A673 (cell line): ENCODE measurements around the gene ROR1. TPM values are rescaled to one million over a fixed set of nuclear protein-coding genes. Genes with fewer than 3 reads are reported as not detected.

ENCODE experiments used
- BruUV-seq: library from RNA; stranded (reverse); fragments of 400-500 nt; replicated peaks from 2 replicates; lab custom pipeline; 2021; lab: Mats Ljungman, UMichigan
- CTCF ChIA-PET: fragments of 300-600 bp; sonication (Branson Sonifier 250); formaldehyde crosslinking; loops from one replicate; lab custom pipeline; 2022; ENCODE audit warnings: antibody characterized with exemption; lab: Charles Lee
- POLR2A ChIA-PET: fragments of 300-600 bp; sonication (Branson Sonifier 250); formaldehyde crosslinking; loops from one replicate; lab custom pipeline; 2022; ENCODE audit warnings: antibody characterized with exemption; ENCODE audit not compliant: low non-redundant PET; lab: Charles Lee
- DNase-seq: peaks from one replicate; pipeline ENCODE4 v3.0.0-alpha.2; 2015; ENCODE audit warnings: low spot score
- H3K27ac ChIP-seq: fragments of 200-600 bp; sonication (generic); 2 replicates; pipeline ENCODE4 v1.5.1; 2016; ENCODE audit warnings: mixed run types, low read depth, mild to moderate bottlenecking, mixed read lengths, antibody characterized with exemption, low read length; ENCODE audit not compliant: poor library complexity, severe bottlenecking
- H3K27me3 ChIP-seq: fragments of 200-600 bp; sonication (generic); replicated peaks from 2 replicates; pipeline ENCODE4 v1.6.1; 2017; ENCODE audit warnings: mixed run types, low read depth, mild to moderate bottlenecking, mixed read lengths, antibody characterized with exemption, low read length; ENCODE audit not compliant: insufficient read depth, poor library complexity
- H3K36me3 ChIP-seq: fragments of 200-600 bp; sonication (generic); 2 replicates; pipeline ENCODE4 v1.6.1; 2016; ENCODE audit warnings: mixed run types, mild to moderate bottlenecking, mixed read lengths, antibody characterized with exemption, low read length; ENCODE audit not compliant: insufficient read depth, poor library complexity, severe bottlenecking
- H3K4me1 ChIP-seq: fragments of 200-600 bp; sonication (generic); 2 replicates; pipeline ENCODE4 v1.6.1; 2017; ENCODE audit warnings: mixed run types, mild to moderate bottlenecking, mixed read lengths, antibody characterized with exemption, low read length; ENCODE audit not compliant: insufficient read depth, poor library complexity, severe bottlenecking
- H3K4me3 ChIP-seq: fragments of 200-600 bp; sonication (generic); 2 replicates; pipeline ENCODE4 v1.5.1; 2016; ENCODE audit warnings: low read depth, mixed run types, mild to moderate bottlenecking, mixed read lengths, low read length; ENCODE audit not compliant: poor library complexity, severe bottlenecking
- H3K9me3 ChIP-seq: fragments of 200-600 bp; sonication (generic); 2 replicates; pipeline ENCODE4 v1.6.1; 2016; ENCODE audit warnings: mixed run types, low read depth, mild to moderate bottlenecking, mixed read lengths, antibody characterized with exemption, low read length; ENCODE audit not compliant: poor library complexity, severe bottlenecking
- EZH2 ChIP-seq: fragments of 200-600 bp; sonication (generic); IDR thresholded peaks from 2 replicates; pipeline ENCODE4 v1.6.1; 2017; ENCODE audit warnings: borderline replicate concordance, low read depth, mild to moderate bottlenecking, mixed read lengths, antibody characterized with exemption, low read length; ENCODE audit not compliant: poor library complexity, severe bottlenecking
- intact Hi-C: fragments of 100-400 bp; cut with micrococcal nuclease; formaldehyde crosslinking; loops from one replicate; pipeline ENCODE4 v1.10.0; 2022; ENCODE audit not compliant: unreplicated experiment
- total RNA-seq: library from RNA; stranded (reverse); gene quantifications from 2 replicates; pipeline ENCODE4 v1.2.3, GENCODE V29; 2021
- TF ChIP-seq, protein P1 (sequence below): fragments of 300-800, 200-600 bp; sonication (generic); conservative IDR thresholded peaks from 2 replicates; pipeline ENCODE4 v1.5.1; 2017; ENCODE audit warnings: low read depth, mild to moderate bottlenecking, antibody characterized with exemption, low read length, moderate library complexity, mixed read lengths

ROR1 gene
- total RNA-seq, 1 experiment from 2014 or later: 7.4 TPM

GRCh38 chr1:64050601-64051000, 276.8 kb downstream of the ROR1 start:
- no peaks in the 10 kb centered on the region for H3K9me3 ChIP-seq
- no peaks in the 10 kb centered on the region for H3K36me3 ChIP-seq
- TF ChIP-seq EZH2: no peak
- TF ChIP-seq, protein P1, sequence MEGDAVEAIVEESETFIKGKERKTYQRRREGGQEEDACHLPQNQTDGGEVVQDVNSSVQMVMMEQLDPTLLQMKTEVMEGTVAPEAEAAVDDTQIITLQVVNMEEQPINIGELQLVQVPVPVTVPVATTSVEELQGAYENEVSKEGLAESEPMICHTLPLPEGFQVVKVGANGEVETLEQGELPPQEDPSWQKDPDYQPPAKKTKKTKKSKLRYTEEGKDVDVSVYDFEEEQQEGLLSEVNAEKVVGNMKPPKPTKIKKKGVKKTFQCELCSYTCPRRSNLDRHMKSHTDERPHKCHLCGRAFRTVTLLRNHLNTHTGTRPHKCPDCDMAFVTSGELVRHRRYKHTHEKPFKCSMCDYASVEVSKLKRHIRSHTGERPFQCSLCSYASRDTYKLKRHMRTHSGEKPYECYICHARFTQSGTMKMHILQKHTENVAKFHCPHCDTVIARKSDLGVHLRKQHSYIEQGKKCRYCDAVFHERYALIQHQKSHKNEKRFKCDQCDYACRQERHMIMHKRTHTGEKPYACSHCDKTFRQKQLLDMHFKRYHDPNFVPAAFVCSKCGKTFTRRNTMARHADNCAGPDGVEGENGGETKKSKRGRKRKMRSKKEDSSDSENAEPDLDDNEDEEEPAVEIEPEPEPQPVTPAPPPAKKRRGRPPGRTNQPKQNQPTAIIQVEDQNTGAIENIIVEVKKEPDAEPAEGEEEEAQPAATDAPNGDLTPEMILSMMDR: no peak
- BruUV-seq: no TSS peak
- H3K4me1 ChIP-seq: peaks cover 14% of the 10 kb centered on the region
- H3K27me3 ChIP-seq: no peaks in the 10 kb centered on the region
- DNase-seq: no peak
- ChIA-PET CTCF (no interaction called here), POLR2A (no interaction called here)
- intact Hi-C loops: no loop called here
- H3K27ac ChIP-seq: no peak overlapping the region
- H3K4me3 ChIP-seq: no peak overlapping the region

GRCh38 chr1:64051796-64052195, 278.0 kb downstream of the ROR1 start:
- no peaks in the 10 kb centered on the region for H3K27me3 ChIP-seq
- H3K36me3 ChIP-seq: no peaks in the 10 kb centered on the region
- H3K27ac ChIP-seq: no peak overlapping the region
- no peaks in the 10 kb centered on the region for H3K9me3 ChIP-seq
- BruUV-seq: no TSS peak
- intact Hi-C loops: no loop called here
- H3K4me3 ChIP-seq: no peak overlapping the region
- CTCF ChIA-PET: no interaction called here
- no peak for TF ChIP-seq EZH2
- TF ChIP-seq, protein P1: no peak
- peaks cover 14% of the 10 kb centered on the region for H3K4me1 ChIP-seq
- POLR2A ChIA-PET: no interaction called here
- no peak for DNase-seq

- POLR2A ChIA-PET: no interaction called here
- TF ChIP-seq EZH2: no peak
- TF ChIP-seq, protein P1: no peak
- CTCF ChIA-PET: no interaction called here
- H3K27me3 ChIP-seq: no peaks in the 10 kb centered on the region
- no peaks in the 10 kb centered on the region for H3K36me3 ChIP-seq
- no peaks in the 10 kb centered on the region for H3K9me3 ChIP-seq
- intact Hi-C loops: no loop called here
- no peak overlapping the region for H3K27ac ChIP-seq
- DNase-seq: no peak
- H3K4me3 ChIP-seq: no peak overlapping the region
- peaks cover 6% of the 10 kb centered on the region for H3K4me1 ChIP-seq
- no TSS peak for BruUV-seq
Observed at GRCh38 chr1:64052777-64053176, 279.0 kb downstream of the ROR1 start.
